Neural crest cell (in vitro differentiated cells): ENCODE results near the gene ANKRD63. TPM values are rescaled to one million over a fixed set of nuclear protein-coding genes. Genes with fewer than 3 reads are reported as not detected.
A peak's percentile ranks its signal among the peaks of the same experiment; 100 is the strongest.

ENCODE experiments used
- DNase-seq: peaks from one replicate; pipeline ENCODE4 v3.0.0; 2021; ENCODE audit warnings: low read depth, mixed read lengths, low spot score
- H3K27ac Mint-ChIP-seq: one replicate; pipeline ENCODE4 v1.8.0; 2021; ENCODE audit warnings: mild to moderate bottlenecking, mixed read lengths; ENCODE audit not compliant: unreplicated experiment
- H3K27me3 Mint-ChIP-seq: 2 replicates; pipeline ENCODE4 v1.8.0; 2021; ENCODE audit warnings: low read depth, mild to moderate bottlenecking, mixed read lengths
- H3K36me3 Mint-ChIP-seq: 2 replicates; pipeline ENCODE4 v1.8.0; 2021; ENCODE audit warnings: low read depth, mild to moderate bottlenecking, mixed read lengths
- H3K4me1 Mint-ChIP-seq: 2 replicates; pipeline ENCODE4 v1.8.0; 2021; ENCODE audit warnings: mixed read lengths
- H3K4me3 Mint-ChIP-seq: one replicate; pipeline ENCODE4 v1.8.0; 2021; ENCODE audit warnings: mild to moderate bottlenecking, mixed read lengths
- H3K9me3 Mint-ChIP-seq: 2 replicates; pipeline ENCODE4 v1.8.0; 2021; ENCODE audit warnings: mixed read lengths
- total RNA-seq: library from RNA; stranded (reverse); gene quantifications from 2 replicates; pipeline ENCODE4 v1.2.1, GENCODE V29; 2021
- TF ChIP-seq, protein P1 (sequence below): fragments of 200-600 bp; sonication (generic); conservative IDR thresholded peaks from 2 replicates; pipeline ENCODE4 v1.5.0; 2021; ENCODE audit warnings: antibody characterized with exemption, mild to moderate bottlenecking

Gene ANKRD63
- total RNA-seq, 1 donor from 2014 or later = not detected

DNA sequence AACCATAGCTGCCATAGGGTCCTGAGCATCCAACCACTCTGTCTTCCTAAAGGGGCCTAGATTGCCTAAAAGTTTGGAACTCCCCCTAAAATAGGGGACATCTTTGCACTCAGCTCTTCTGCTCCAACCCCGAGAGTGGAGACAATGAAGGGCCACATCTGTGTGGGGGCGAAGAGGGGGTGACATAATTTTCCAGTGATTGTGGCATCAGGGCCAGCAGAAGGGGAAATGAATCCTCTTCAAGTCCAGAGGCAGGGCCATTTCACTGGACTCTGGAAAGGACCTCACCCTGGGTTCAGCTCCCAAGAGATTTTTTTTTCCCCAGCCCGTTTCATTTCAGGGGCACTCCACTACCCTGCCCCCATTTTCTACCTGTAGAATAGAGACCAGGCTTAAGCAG lies 4.6 kb upstream of the ANKRD63 start:
- H3K27ac Mint-ChIP-seq = no peak overlapping the region
- no peaks in the 10 kb centered on the region for H3K9me3 Mint-ChIP-seq
- TF ChIP-seq, protein P1, sequence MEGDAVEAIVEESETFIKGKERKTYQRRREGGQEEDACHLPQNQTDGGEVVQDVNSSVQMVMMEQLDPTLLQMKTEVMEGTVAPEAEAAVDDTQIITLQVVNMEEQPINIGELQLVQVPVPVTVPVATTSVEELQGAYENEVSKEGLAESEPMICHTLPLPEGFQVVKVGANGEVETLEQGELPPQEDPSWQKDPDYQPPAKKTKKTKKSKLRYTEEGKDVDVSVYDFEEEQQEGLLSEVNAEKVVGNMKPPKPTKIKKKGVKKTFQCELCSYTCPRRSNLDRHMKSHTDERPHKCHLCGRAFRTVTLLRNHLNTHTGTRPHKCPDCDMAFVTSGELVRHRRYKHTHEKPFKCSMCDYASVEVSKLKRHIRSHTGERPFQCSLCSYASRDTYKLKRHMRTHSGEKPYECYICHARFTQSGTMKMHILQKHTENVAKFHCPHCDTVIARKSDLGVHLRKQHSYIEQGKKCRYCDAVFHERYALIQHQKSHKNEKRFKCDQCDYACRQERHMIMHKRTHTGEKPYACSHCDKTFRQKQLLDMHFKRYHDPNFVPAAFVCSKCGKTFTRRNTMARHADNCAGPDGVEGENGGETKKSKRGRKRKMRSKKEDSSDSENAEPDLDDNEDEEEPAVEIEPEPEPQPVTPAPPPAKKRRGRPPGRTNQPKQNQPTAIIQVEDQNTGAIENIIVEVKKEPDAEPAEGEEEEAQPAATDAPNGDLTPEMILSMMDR = no peak
- H3K4me3 Mint-ChIP-seq = no peak overlapping the region
- peaks cover 61% of the 10 kb centered on the region for H3K27me3 Mint-ChIP-seq
- DNase-seq = no peak
- H3K36me3 Mint-ChIP-seq = no peaks in the 10 kb centered on the region
- H3K4me1 Mint-ChIP-seq = peaks cover 31% of the 10 kb centered on the region

DNA sequence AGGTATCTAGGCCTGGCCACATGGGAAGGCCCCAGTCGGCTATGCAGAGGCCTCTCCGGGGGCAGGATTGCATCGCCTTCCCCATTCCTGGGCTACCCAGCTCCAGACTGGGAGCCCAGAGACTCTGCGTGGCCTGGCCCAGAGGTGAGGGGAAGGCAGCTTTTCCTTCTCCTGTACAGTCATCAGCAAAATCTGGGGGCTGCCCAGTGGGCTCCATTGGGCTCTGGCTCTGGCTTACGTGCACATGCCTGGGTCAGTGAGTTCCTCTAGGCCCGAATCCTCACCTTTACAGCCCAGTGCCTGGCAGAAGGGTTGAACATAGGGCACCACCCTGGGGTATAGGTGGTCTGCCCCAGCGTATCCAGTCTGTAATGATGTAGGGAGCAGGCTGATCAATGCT lies 3.9 kb upstream of the ANKRD63 start:
- Mint-ChIP-seq H3K27me3 (peaks cover 58% of the 10 kb centered on the region), H3K27ac (no peak overlapping the region), H3K4me1 (peaks cover 31% of the 10 kb centered on the region), H3K9me3 (no peaks in the 10 kb centered on the region), H3K36me3 (no peaks in the 10 kb centered on the region), H3K4me3 (no peak overlapping the region)
- DNase-seq = no peak
- TF ChIP-seq, protein P1 = no peak

DNA sequence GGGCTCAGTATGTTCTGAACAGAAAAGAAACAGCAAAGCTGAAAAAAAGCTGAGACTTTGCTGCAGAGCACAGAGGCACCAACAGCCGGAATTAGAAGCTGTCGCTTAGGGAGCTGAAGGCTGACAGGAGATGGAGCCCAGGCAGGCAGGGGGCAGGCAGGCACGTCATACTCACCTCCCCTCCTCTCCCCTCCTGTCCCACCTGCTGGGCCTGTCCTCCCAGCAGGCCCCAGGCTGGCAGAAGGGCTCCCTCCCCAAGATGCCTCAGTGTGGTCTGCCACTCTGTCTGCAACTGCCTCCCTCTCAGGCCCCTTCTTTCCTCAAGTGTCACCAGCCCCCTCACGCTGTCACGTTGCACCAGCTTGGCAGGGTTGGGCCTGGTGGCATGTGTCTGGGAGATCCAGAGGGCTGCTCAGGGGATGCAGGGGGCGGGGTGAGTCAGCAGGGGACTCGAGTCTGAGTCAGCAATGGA lies 3.2 kb upstream of the ANKRD63 start:
- Mint-ChIP-seq H3K27me3 (peaks cover 61% of the 10 kb centered on the region), H3K9me3 (no peaks in the 10 kb centered on the region), H3K4me3 (peak overlapping the region; percentile 56), H3K36me3 (no peaks in the 10 kb centered on the region), H3K27ac (no peak overlapping the region), H3K4me1 (peaks cover 31% of the 10 kb centered on the region)
- TF ChIP-seq, protein P1 = no peak
- no peak for DNase-seq

DNA sequence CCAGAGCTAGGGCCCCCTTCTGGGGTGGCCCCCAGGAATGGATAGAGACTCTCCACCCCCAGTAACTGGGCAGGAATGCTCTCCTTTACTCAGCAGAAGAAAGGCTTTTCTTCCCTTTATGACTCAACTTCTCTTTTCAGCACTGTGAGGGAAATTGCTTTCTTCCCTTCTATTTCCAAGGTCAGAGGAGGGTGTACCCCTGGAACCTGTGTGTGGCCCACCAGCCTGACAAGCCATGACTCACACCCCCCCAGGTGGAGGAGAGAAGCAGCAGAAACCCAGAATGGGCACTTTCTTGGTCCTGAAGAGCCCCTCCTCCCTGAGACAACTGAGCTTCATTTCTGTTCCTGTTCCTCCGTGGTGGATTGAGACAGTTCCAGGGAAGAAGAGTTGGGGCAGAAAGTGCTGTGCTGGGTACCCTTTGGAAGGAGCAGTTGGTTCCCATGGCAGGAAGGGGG lies 2.7 kb upstream of the ANKRD63 start:
- peaks cover 66% of the 10 kb centered on the region for H3K27me3 Mint-ChIP-seq
- DNase-seq = no peak
- peak overlapping the region; percentile 56 for H3K4me3 Mint-ChIP-seq
- no peaks in the 10 kb centered on the region for H3K36me3 Mint-ChIP-seq
- H3K27ac Mint-ChIP-seq = no peak overlapping the region
- TF ChIP-seq, protein P1 = no peak
- H3K9me3 Mint-ChIP-seq = no peaks in the 10 kb centered on the region
- peaks cover 30% of the 10 kb centered on the region for H3K4me1 Mint-ChIP-seq

DNA sequence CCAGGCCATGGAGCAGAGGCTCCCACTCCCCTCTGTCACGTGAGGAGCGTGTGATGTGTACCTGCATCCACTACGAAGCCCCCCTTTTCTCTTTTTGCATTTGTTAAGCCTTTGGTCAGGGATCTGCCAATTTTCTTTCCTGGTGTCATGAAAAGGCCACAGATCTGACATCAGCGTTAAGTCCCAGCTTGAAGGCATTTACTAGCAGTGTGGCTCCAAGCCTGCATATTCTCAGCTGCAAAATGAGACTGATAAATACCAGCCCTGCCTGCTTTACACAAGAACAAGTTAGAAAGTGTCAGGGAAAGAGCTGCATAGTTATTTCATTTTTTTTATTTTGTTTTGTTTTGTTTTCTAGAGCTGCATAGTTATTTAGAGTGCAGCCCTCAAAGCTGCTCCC lies 2.3 kb upstream of the ANKRD63 start:
- peaks cover 26% of the 10 kb centered on the region for H3K4me1 Mint-ChIP-seq
- TF ChIP-seq, protein P1 = no peak
- peak overlapping the region; percentile 56 for H3K4me3 Mint-ChIP-seq

More for the DNA sequence above, 2.3 kb upstream of the ANKRD63 start:
- no peak overlapping the region for H3K27ac Mint-ChIP-seq
- no peak for DNase-seq
- H3K36me3 Mint-ChIP-seq = no peaks in the 10 kb centered on the region
- H3K9me3 Mint-ChIP-seq = no peaks in the 10 kb centered on the region
- H3K27me3 Mint-ChIP-seq = peaks cover 67% of the 10 kb centered on the region
